Loucy (cell line): Measurements from ENCODE around the gene WNT3.

Experiments used
- CTCF ChIP-seq: fragments of 200-600 bp; sonication (generic); conservative IDR thresholded peaks from 2 replicates; pipeline ENCODE4 v1.5.1; 2014; ENCODE audit warnings: mild to moderate bottlenecking, antibody characterized with exemption, low read length
- EZH2phosphoT487 ChIP-seq: fragments of 200-600 bp; IDR thresholded peaks from 2 replicates; pipeline ENCODE4 v1.6.1; 2018; ENCODE audit warnings: antibody characterized with exemption, mild to moderate bottlenecking, moderate library complexity, borderline replicate concordance

- no peak for TF ChIP-seq CTCF
- no peak for TF ChIP-seq EZH2phosphoT487
Observed at GRCh38 chr17:46839211-46839610, 20.7 kb upstream of the WNT3 start.
